ENCODE measurements around the gene OGA.

OGA gene

GRCh38 chr10:101759309-101760247 is 58.7 kb downstream of the OGA start:
- DNase-seq (ENCODE audit: low read depth in 2 of 2), result no peak

GRCh38 chr10:101758858-101759257 is 59.4 kb downstream of the OGA start:
- DNase-seq (ENCODE audit: low read depth in 2 of 2), result no peak

- DNase-seq (ENCODE audit: low read depth in 2 of 2), result no peak
These were observed 66.0 kb downstream of the OGA start for GRCh38 chr10:101752241-101752640.

- DNase-seq (ENCODE audit: low read depth in 2 of 2), result no peak
These were observed 68.9 kb downstream of the OGA start for GRCh38 chr10:101749047-101750016.

- DNase-seq (ENCODE audit: low read depth in 2 of 2), result no peak
These were observed 69.7 kb downstream of the OGA start for GRCh38 chr10:101748496-101748895.

GRCh38 chr10:101745074-101745696 is 73.1 kb downstream of the OGA start:
- no peak for DNase-seq (ENCODE audit: low read depth in 2 of 2)

GRCh38 chr10:101744267-101744666 is 74.0 kb downstream of the OGA start:
- DNase-seq (ENCODE audit: low read depth in 2 of 2), result no peak

GRCh38 chr10:101741938-101742337 is 76.3 kb downstream of the OGA start:
- DNase-seq (ENCODE audit: low read depth in 2 of 2), result no peak

- DNase-seq (ENCODE audit: low read depth in 2 of 2), result no peak
These were observed 81.6 kb downstream of the OGA start for GRCh38 chr10:101736666-101737065.

Data from stimulated activated CD4-positive, alpha-beta T cell treated with anti-CD3 and anti-CD28 coated beads, Interleukin-1b, Interleukin-23, amount 100 ng/mL, for 1 hour (primary cell).